Kidney glomerular epithelial cell (primary cell): ENCODE measurements around the gene ISY1.
"Not testable (repeated sequence)": the region's sequence is repeated elsewhere in the genome, so short reads cannot be mapped to it uniquely, and the experiment has no call there.

Experiments used
- DNase-seq: peaks from one replicate; lab custom pipeline; 2025; lab: John Stamatoyannopoulos, UW

The ISY1 gene

GRCh38 chr3:129160891-129161859 lies at the start of gene ISY1:
Gene ISY1 (minus strand): TSS chr3:129161063. CDS start chr3:129160975, 88 bp downstream.
- peak; percentile 97 for DNase-seq

GRCh38 chr3:129207479-129207878 lies 46.6 kb upstream of the ISY1 start:
- DNase-seq, result no peak

GRCh38 chr3:129205109-129205832 lies 44.4 kb upstream of the ISY1 start:
- DNase-seq, result no peak

- DNase-seq, result no peak
Measured at GRCh38 chr3:129204473-129204872, 43.6 kb upstream of the ISY1 start.

- no peak for DNase-seq
Measured at GRCh38 chr3:129199366-129199765, 38.5 kb upstream of the ISY1 start.

GRCh38 chr3:129197321-129197720 lies 36.5 kb upstream of the ISY1 start:
- no peak for DNase-seq

- no peak for DNase-seq
Measured at GRCh38 chr3:129196601-129197000, 35.7 kb upstream of the ISY1 start.

GRCh38 chr3:129195731-129196256 lies 34.9 kb upstream of the ISY1 start:
- peak; percentile 52 for DNase-seq

- DNase-seq, result not testable (repeated sequence)
Measured at GRCh38 chr3:129189793-129190192, 28.9 kb upstream of the ISY1 start.

- no peak for DNase-seq
Measured at GRCh38 chr3:129187857-129188256, 27.0 kb upstream of the ISY1 start.

- no peak for DNase-seq
Measured at GRCh38 chr3:129185783-129186182, 24.9 kb upstream of the ISY1 start.

- not testable (repeated sequence) for DNase-seq
Measured at GRCh38 chr3:129184784-129185542, 24.1 kb upstream of the ISY1 start.

GRCh38 chr3:129184396-129184657 lies 23.5 kb upstream of the ISY1 start:
- DNase-seq, result no peak

GRCh38 chr3:129183569-129184395 lies 22.9 kb upstream of the ISY1 start, which contains the start of gene CNBP:
Gene CNBP (minus strand): TSS chr3:129183896. CDS start chr3:129171757, 12,139 bp downstream.
- DNase-seq, result peak; percentile 93

GRCh38 chr3:129182390-129183185 lies 21.7 kb upstream of the ISY1 start:
- peak; percentile 30 for DNase-seq

- DNase-seq, result no peak
Measured at GRCh38 chr3:129181819-129182218, 21.0 kb upstream of the ISY1 start.

- no peak for DNase-seq
Measured at GRCh38 chr3:129180461-129180860, 19.6 kb upstream of the ISY1 start.

- no peak for DNase-seq
Measured at GRCh38 chr3:129176051-129176450, 15.2 kb upstream of the ISY1 start.

- no peak for DNase-seq
Measured at GRCh38 chr3:129173725-129174124, 12.9 kb upstream of the ISY1 start.

GRCh38 chr3:129173206-129173605 lies 12.3 kb upstream of the ISY1 start:
- DNase-seq, result no peak
